ENCODE measurements around the gene GALNS.

The GALNS gene

GRCh38 chr16:88857728-88858339 lies 1.1 kb upstream of the GALNS start:
- DNase-seq, result peak in 55 of 56 donors; percentile 17 to 83 (median 60)

DNA sequence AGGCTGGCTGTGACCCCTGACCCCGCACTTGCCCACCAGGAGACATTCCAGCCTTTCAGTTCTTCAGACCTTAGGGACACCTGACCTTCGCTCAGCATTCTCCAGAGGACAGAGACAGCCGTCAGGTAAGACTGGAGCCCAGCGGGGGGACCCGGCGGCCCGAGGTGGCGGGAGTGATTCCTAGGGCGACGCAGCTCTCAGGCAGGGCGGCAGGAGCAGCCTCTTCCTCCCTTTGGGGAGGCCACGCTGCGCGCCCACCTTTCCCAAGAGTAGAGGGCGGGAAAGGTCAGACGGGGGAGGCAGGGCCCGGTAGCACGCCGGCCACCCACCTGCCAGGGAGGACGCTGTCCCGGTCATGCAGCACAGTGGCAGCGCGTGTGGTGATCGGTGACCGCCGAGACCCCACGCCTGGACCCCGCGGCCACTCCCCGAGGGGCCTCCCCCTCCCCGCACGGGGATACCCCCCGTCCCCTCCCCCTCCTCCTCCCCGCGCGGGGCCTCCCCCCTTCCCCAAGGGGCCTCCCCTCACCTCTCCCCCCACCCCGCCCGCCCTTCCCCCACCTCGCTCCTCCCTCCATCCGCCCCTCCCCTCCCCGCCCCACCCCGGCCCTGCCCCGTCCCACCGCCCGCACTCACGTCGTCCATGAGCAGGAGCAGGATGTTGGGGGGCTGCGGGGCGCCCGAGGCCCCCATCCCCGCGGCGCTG lies 472 bp downstream of the GALNS start:
- peak in 4 of 56 donors; percentile 17 to 57 (median 38) for DNase-seq

GRCh38 chr16:88855736-88856121 lies 1.0 kb downstream of the GALNS start:
- DNase-seq, result no peak

- DNase-seq, result no peak
Measured at GRCh38 chr16:88855176-88855575, 1.6 kb downstream of the GALNS start.

DNA sequence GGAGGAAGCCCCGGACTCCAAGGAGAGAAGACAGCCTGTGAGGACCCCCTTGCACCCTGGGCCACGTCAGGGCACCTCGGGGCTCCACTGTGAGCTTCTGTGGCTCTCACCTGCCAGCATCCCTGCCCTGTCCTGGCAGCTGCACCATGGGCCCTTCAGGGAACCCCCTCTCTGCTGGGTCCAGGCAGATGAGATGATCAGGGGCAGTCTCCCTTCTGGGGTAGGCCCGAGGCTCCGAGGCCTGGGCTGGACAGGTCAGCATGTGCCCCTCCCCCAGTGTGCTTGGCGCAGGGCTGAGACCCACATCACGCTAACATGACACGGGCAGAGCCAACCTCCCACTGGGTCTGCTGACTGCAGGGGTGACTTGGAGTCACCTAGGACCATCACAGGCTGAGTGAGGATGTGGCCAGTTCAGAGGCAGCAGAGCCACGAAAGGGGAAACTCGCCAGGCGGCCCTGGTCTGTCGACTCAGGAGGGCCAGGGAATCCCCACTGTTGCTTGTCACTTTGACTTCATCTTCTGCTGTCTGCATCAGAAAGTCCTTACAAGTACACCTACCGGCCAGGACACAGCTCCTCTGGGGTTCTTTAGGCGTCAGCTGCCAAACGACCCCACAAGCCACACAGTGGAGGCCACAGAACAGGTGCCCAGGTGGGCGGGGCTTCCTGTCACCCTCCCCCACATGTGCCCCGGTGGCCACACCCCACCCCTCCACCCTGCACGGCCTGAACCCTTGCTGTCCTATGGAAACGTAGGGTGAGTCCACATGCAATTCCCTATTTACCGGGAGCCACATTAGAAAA lies 2.2 kb downstream of the GALNS start:
- no peak for DNase-seq

GRCh38 chr16:88853325-88853941 lies 3.3 kb downstream of the GALNS start:
- DNase-seq, result peak in 1 of 56 donors; percentile 8

GRCh38 chr16:88851616-88852015 lies 5.1 kb downstream of the GALNS start:
- DNase-seq, result no peak

GRCh38 chr16:88850531-88851199 lies 6.1 kb downstream of the GALNS start:
- no peak for DNase-seq

DNA sequence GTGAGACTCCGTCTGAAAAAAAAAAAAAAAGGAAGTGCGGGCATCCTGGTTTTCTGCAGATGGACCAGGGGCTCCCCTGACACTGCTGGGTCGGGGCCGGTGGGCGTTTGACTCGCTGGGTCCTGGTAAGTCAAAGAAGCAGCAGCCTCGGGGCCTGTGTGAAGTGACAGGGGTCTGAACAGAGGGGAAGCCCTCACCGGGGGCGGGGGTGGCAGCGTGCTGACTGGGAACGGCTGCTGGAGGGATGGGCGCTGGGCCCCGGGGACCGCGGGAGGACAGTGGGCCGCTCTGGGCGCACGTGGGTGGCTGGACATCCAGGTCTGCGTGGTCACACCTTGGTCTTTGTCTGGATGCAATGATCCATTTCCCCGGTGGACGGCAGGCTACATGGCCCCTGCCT lies 8.2 kb downstream of the GALNS start:
- DNase-seq, result no peak

GRCh38 chr16:88847654-88848053 lies 9.1 kb downstream of the GALNS start:
- no peak for DNase-seq

- DNase-seq, result no peak
Measured at GRCh38 chr16:88846088-88846487, 10.7 kb downstream of the GALNS start.

DNA sequence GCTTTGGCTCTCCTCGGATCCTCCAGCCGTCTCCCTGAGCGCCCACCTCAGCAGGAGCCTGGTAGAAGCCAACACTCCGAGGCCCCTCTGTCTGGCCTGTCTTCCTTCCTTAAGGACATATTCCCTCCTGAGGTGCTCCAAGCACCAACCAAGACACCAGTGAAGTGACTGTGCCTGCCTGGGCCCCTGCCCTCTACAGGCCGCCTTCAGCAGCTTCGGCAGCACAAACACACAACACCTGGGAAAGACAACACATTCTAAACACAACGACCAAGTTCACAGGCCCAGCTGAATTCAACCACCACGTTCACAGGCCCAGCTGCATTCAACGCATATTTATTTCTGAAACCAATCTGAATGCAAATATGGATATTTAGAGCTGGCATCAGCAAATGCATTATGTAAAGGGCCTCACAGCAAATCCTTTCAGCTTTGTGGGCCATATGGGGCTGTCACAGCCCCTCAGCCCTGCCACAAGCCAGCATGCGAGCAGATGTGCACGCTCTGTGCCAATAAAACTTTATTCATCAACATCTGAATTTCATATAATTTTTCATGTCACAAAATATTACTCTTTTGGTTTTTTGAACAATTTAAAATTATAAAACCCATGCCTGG lies 12.2 kb downstream of the GALNS start:
- no peak for DNase-seq

DNA sequence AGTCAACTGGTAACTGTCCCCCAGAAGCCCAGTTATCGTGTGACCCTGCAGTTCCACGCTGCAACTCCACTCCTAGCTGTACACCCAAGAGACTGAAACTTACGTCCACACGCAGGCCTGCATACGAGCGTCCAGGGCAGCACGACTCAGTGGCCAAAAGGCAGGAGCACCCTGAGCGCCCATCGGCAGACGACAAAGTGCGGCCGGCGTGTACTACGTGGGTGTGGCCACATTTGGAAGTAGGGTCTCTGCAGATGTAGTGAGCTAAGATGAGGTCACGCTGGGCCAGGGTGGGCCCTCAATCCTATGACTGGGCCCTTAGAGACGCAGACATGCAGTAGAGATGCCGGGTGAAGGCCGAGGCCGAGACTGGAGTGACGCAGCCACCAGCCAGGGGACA lies 13.5 kb downstream of the GALNS start:
- no peak for DNase-seq

- no peak for DNase-seq
Measured at GRCh38 chr16:88842806-88843205, 13.9 kb downstream of the GALNS start.

DNA sequence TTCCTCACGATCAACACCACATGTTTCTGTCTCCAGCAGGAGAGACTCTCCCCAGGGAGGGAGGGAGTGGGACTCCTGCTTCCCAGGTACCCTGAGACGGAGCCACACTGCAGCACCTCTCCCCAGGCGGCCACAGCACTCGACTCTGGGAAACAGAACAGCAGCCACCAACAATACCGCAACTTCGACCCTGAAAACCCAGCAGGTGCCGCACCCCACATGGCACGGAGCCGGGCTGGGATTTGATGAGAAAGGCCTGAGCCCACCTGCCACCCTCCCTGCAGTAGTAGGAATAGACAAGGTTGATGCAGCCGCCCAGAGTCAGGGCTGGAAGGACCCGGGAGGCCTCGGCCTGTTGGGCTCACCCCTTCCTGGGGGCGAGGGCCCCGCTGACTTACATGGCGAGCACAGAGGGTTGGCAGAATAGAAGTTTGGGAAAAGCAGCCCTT lies 14.4 kb downstream of the GALNS start:
- no peak for DNase-seq

- no peak for DNase-seq
Measured at GRCh38 chr16:88841521-88842307, 15.0 kb downstream of the GALNS start.

GRCh38 chr16:88840600-88841215 lies 16.0 kb downstream of the GALNS start:
- peak in 2 of 56 donors; percentile 9 to 52 for DNase-seq

DNA sequence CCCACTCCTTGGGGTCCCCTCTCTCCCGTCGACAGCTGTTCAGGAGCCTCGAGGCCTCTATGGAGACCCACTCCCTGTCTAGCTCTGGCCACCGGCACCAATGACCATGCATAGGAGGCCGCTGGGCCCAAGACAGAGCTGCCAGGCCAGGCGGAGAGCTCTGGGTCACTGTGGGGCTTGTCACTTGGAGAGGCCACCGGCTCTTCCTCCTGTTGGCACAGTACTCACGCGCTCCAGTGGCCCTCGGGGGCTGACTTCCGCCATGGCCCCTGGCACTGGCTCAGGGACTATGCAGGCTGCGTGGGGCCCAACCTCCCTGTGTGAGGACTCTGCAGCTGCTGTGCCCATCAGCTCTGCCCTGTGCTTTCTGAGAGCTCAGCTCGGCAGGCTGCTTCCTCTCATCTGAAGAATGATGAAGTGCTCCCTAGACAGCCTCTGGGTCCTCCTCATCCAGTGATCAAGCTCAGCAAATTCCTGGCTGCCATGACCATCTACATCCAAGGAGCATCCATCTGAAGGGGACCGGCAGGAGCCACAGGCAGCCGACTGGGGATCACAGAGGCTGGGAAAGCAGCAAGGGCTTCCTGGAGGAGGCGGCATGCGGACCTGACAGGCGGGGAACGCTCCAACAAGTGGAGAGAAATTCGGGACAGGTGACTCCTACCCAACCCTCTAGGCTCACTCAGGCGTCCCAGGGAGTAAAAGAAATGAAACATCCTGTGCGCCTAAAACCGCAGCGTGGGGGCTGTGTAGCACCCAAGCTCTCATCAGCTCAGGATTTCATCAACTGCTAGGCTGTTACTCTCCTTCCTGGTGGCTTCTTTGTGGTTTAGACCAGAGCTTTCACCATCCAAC lies 16.8 kb downstream of the GALNS start:
- DNase-seq, result no peak

Measured in amygdala (tissue), 56 donors.